Measurements from ENCODE around the gene ATP5F1D. TPM values are rescaled to one million over a fixed set of nuclear protein-coding genes. Genes with fewer than 3 reads are reported as not detected.
A peak's percentile ranks its signal among the peaks of the same experiment; 100 is the strongest.

Gene ATP5F1D
- total and polyA plus RNA-seq, 9 donors, result 1.3 to 218 (median 138) TPM

GRCh38 chr19:1213391-1214286 is 27.9 kb upstream of the ATP5F1D start:
- WGBS, 3 donors, result 76 to 80% (median 77%) methylated on average over 39 of the region's 39 CpGs
- intact Hi-C loops (cut with DNase I), result no loop called here
- Histone ChIP-seq H3K4me3 (no peak overlapping the region), H3K27ac (peak overlapping the region in 1 of 2 donors; percentile 36), H3K4me1 (ENCODE audit: insufficient read depth) (peaks cover 22% of the 10 kb centered on the region), H3K36me3 (no peaks in the 10 kb centered on the region), H3K9me3 (no peaks in the 10 kb centered on the region), H3K27me3 (no peaks in the 10 kb centered on the region)
- peak in 3 of 5 donors; percentile 42 to 49 (median 44) for DNase-seq
- TF ChIP-seq, protein P1, sequence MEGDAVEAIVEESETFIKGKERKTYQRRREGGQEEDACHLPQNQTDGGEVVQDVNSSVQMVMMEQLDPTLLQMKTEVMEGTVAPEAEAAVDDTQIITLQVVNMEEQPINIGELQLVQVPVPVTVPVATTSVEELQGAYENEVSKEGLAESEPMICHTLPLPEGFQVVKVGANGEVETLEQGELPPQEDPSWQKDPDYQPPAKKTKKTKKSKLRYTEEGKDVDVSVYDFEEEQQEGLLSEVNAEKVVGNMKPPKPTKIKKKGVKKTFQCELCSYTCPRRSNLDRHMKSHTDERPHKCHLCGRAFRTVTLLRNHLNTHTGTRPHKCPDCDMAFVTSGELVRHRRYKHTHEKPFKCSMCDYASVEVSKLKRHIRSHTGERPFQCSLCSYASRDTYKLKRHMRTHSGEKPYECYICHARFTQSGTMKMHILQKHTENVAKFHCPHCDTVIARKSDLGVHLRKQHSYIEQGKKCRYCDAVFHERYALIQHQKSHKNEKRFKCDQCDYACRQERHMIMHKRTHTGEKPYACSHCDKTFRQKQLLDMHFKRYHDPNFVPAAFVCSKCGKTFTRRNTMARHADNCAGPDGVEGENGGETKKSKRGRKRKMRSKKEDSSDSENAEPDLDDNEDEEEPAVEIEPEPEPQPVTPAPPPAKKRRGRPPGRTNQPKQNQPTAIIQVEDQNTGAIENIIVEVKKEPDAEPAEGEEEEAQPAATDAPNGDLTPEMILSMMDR (IDR thresholded peaks at IDR 0.05), result no peak
- no peak for TF ChIP-seq EP300 (IDR thresholded peaks at IDR 0.05)
- no peak for TF ChIP-seq POLR2A (IDR thresholded peaks at IDR 0.05)

- peak overlapping the region in 1 of 2 donors; percentile 36 for H3K27ac ChIP-seq
- intact Hi-C loops (cut with DNase I), result no loop called here
- no peak for DNase-seq
- H3K27me3 ChIP-seq, result no peaks in the 10 kb centered on the region
- H3K9me3 ChIP-seq, result no peaks in the 10 kb centered on the region
- no peaks in the 10 kb centered on the region for H3K36me3 ChIP-seq
- WGBS, 3 donors, result 67 to 75% (median 73%) methylated on average over 19 to 21 of the region's 21 CpGs
- H3K4me1 ChIP-seq (ENCODE audit: insufficient read depth), result peaks cover 17% of the 10 kb centered on the region
- TF ChIP-seq POLR2A (IDR thresholded peaks at IDR 0.05) (no peak), EP300 (IDR thresholded peaks at IDR 0.05) (no peak)
- TF ChIP-seq, protein P1 (IDR thresholded peaks at IDR 0.05), result no peak
- no peak overlapping the region for H3K4me3 ChIP-seq
These were observed 27.2 kb upstream of the ATP5F1D start for GRCh38 chr19:1214299-1214861.

GRCh38 chr19:1214862-1215731 is 26.5 kb upstream of the ATP5F1D start:
- no peak overlapping the region for H3K4me3 ChIP-seq
- DNase-seq, result peak in 3 of 5 donors; percentile 41 to 53 (median 51)
- peaks cover 14% of the 10 kb centered on the region for H3K4me1 ChIP-seq (ENCODE audit: insufficient read depth)
- peak overlapping the region; percentile 19 to 36 for H3K27ac ChIP-seq
- H3K27me3 ChIP-seq, result no peaks in the 10 kb centered on the region
- intact Hi-C loops (cut with DNase I), result no loop called here
- no peaks in the 10 kb centered on the region for H3K9me3 ChIP-seq
- TF ChIP-seq, protein P1 (IDR thresholded peaks at IDR 0.05), result no peak
- TF ChIP-seq POLR2A (IDR thresholded peaks at IDR 0.05), result no peak
- TF ChIP-seq EP300 (IDR thresholded peaks at IDR 0.05), result no peak
- no peaks in the 10 kb centered on the region for H3K36me3 ChIP-seq
- WGBS, 3 donors, result 62 to 76% (median 62%) methylated on average over 20 to 26 of the region's 26 CpGs

GRCh38 chr19:1216756-1217155 is 24.8 kb upstream of the ATP5F1D start:
- intact Hi-C loops (cut with DNase I), result no loop called here
- WGBS, 3 donors, result 87 to 89% (median 88%) methylated on average over 12 of the region's 12 CpGs
- DNase-seq, result no peak
- Histone ChIP-seq H3K9me3 (no peaks in the 10 kb centered on the region), H3K4me3 (no peak overlapping the region), H3K36me3 (no peaks in the 10 kb centered on the region), H3K27me3 (no peaks in the 10 kb centered on the region), H3K27ac (no peak overlapping the region), H3K4me1 (ENCODE audit: insufficient read depth) (peaks cover 17% of the 10 kb centered on the region)
- no peak for TF ChIP-seq EP300 (IDR thresholded peaks at IDR 0.05)
- TF ChIP-seq, protein P1 (IDR thresholded peaks at IDR 0.05), result no peak
- TF ChIP-seq POLR2A (IDR thresholded peaks at IDR 0.05), result no peak
